ENCODE data around the gene RTL10.

GRCh38 chr22:19891317-19892256, 36.9 kb upstream of the RTL10 start:
- TF ChIP-seq, protein P1, sequence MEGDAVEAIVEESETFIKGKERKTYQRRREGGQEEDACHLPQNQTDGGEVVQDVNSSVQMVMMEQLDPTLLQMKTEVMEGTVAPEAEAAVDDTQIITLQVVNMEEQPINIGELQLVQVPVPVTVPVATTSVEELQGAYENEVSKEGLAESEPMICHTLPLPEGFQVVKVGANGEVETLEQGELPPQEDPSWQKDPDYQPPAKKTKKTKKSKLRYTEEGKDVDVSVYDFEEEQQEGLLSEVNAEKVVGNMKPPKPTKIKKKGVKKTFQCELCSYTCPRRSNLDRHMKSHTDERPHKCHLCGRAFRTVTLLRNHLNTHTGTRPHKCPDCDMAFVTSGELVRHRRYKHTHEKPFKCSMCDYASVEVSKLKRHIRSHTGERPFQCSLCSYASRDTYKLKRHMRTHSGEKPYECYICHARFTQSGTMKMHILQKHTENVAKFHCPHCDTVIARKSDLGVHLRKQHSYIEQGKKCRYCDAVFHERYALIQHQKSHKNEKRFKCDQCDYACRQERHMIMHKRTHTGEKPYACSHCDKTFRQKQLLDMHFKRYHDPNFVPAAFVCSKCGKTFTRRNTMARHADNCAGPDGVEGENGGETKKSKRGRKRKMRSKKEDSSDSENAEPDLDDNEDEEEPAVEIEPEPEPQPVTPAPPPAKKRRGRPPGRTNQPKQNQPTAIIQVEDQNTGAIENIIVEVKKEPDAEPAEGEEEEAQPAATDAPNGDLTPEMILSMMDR (IDR thresholded peaks at IDR 0.05) = no peak
- TF ChIP-seq POLR2A (IDR thresholded peaks at IDR 0.05) = no peak
